Measurements from ENCODE around the gene PIGU. TPM values are rescaled to one million over a fixed set of nuclear protein-coding genes. Genes with fewer than 3 reads are reported as not detected.

The PIGU gene
- total and polyA plus RNA-seq, 9 of the 15 experiments (the other 6 are each of a cell fraction or from before 2014, with no cell fraction given) = 6.5 to 100 (median 28.1) TPM

DNA sequence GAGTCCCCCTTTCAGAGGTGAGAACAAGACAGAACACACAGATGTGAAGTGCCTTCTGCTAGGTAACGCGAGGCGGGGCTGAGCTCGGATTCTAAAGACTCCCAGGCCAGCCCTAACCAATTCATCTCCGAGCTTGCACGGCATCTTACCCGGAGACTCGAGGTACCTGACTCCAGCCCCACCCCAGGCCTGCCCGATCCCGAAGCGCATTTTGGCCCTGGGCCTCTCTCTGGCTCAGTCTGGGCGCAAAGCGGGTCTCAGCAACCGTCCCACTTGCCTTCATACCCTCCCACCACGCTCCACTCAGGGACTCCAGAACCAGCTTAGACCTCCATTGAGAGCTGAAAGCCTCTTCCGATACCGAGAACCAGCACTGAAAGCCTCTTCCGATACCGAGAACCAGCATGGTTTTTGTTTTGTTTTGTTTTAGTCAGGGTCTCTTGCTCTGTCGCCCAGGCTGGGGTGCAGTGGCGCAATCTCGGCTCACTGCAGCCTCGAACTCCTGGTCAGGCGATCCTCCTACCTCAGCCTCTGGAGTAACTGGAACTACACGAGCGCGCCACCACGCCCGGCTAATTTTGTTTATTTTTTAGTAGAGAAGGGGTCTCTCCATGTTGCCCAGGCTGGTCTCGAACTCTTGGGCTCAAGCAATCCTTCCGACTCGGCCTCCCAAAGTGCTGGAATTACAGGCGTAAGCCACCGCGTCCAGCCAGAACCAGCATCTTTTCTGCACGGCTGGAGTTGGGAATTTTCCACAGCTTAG lies 161.2 kb downstream of the PIGU start (continued):
- TF ChIP-seq, protein P1, sequence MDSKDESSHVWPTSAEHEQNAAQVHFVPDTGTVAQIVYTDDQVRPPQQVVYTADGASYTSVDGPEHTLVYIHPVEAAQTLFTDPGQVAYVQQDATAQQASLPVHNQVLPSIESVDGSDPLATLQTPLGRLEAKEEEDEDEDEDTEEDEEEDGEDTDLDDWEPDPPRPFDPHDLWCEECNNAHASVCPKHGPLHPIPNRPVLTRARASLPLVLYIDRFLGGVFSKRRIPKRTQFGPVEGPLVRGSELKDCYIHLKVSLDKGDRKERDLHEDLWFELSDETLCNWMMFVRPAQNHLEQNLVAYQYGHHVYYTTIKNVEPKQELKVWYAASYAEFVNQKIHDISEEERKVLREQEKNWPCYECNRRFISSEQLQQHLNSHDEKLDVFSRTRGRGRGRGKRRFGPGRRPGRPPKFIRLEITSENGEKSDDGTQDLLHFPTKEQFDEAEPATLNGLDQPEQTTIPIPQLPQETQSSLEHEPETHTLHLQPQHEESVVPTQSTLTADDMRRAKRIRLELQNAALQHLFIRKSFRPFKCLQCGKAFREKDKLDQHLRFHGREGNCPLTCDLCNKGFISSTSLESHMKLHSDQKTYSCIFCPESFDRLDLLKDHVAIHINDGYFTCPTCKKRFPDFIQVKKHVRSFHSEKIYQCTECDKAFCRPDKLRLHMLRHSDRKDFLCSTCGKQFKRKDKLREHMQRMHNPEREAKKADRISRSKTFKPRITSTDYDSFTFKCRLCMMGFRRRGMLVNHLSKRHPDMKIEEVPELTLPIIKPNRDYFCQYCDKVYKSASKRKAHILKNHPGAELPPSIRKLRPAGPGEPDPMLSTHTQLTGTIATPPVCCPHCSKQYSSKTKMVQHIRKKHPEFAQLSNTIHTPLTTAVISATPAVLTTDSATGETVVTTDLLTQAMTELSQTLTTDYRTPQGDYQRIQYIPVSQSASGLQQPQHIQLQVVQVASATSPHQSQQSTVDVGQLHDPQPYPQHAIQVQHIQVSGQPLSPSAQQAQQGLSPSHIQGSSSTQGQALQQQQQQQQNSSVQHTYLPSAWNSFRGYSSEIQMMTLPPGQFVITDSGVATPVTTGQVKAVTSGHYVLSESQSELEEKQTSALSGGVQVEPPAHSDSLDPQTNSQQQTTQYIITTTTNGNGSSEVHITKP (IDR thresholded peaks at IDR 0.05; ENCODE audit: partially characterized antibody) = peak; percentile 52
- no peak; the same call in 1 of the 2 replicates for TF ChIP-seq SP1 (CRISPR knock-in tag; IDR thresholded peaks at IDR 0.05)
- no peak for TF ChIP-seq PHTF2 (CRISPR knock-in tag; IDR thresholded peaks at IDR 0.05)
- TF ChIP-seq RBM15 (IDR thresholded peaks at IDR 0.05; ENCODE audit: insufficient read depth, low read length) = no peak
- TF ChIP-seq HMGN3 (IDR thresholded peaks at IDR 0.05; ENCODE audit: borderline replicate concordance, extremely low read depth, insufficient read length, low read depth, low read length) = no peak
- no peak for TF ChIP-seq NR2C1 (IDR thresholded peaks at IDR 0.05)
- no peak for TF ChIP-seq NR2C1 (tag; IDR thresholded peaks at IDR 0.05)
- TF ChIP-seq JUND (IDR thresholded peaks at IDR 0.05; ENCODE audit: borderline replicate concordance, low read depth, low read length) = peak; percentile 19; the same call in 1 of the 2 replicates
- TF ChIP-seq JUND (tag; IDR thresholded peaks at IDR 0.05; ENCODE audit: borderline replicate concordance, low read depth, low read length) = no peak
- TF ChIP-seq, protein P2, sequence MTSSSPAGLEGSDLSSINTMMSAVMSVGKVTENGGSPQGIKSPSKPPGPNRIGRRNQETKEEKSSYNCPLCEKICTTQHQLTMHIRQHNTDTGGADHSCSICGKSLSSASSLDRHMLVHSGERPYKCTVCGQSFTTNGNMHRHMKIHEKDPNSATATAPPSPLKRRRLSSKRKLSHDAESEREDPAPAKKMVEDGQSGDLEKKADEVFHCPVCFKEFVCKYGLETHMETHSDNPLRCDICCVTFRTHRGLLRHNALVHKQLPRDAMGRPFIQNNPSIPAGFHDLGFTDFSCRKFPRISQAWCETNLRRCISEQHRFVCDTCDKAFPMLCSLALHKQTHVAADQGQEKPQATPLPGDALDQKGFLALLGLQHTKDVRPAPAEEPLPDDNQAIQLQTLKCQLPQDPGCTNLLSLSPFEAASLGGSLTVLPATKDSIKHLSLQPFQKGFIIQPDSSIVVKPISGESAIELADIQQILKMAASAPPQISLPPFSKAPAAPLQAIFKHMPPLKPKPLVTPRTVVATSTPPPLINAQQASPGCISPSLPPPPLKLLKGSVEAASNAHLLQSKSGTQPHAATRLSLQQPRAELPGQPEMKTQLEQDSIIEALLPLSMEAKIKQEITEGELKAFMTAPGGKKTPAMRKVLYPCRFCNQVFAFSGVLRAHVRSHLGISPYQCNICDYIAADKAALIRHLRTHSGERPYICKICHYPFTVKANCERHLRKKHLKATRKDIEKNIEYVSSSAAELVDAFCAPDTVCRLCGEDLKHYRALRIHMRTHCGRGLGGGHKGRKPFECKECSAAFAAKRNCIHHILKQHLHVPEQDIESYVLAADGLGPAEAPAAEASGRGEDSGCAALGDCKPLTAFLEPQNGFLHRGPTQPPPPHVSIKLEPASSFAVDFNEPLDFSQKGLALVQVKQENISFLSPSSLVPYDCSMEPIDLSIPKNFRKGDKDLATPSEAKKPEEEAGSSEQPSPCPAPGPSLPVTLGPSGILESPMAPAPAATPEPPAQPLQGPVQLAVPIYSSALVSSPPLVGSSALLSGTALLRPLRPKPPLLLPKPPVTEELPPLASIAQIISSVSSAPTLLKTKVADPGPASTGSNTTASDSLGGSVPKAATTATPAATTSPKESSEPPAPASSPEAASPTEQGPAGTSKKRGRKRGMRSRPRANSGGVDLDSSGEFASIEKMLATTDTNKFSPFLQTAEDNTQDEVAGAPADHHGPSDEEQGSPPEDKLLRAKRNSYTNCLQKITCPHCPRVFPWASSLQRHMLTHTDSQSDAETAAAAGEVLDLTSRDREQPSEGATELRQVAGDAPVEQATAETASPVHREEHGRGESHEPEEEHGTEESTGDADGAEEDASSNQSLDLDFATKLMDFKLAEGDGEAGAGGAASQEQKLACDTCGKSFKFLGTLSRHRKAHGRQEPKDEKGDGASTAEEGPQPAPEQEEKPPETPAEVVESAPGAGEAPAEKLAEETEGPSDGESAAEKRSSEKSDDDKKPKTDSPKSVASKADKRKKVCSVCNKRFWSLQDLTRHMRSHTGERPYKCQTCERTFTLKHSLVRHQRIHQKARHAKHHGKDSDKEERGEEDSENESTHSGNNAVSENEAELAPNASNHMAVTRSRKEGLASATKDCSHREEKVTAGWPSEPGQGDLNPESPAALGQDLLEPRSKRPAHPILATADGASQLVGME (CRISPR knock-in tag; IDR thresholded peaks at IDR 0.05) = no peak
- TF ChIP-seq ZNF445 (CRISPR knock-in tag; IDR thresholded peaks at IDR 0.05; ENCODE audit: low read depth) = no peak
- no peak for TF ChIP-seq DDX20 (tag; IDR thresholded peaks at IDR 0.05; ENCODE audit: low read depth)
- no peak for TF ChIP-seq TARDBP (IDR thresholded peaks at IDR 0.05)
- no peak; the same call in 1 of the 2 replicates for TF ChIP-seq MYNN (IDR thresholded peaks at IDR 0.05)
- TF ChIP-seq MYNN (CRISPR knock-in tag; IDR thresholded peaks at IDR 0.05) = no peak
- no peak for TF ChIP-seq ZNF551 (CRISPR knock-in tag; IDR thresholded peaks at IDR 0.05)
- TF ChIP-seq, protein P3, sequence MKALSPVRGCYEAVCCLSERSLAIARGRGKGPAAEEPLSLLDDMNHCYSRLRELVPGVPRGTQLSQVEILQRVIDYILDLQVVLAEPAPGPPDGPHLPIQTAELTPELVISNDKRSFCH (CRISPR knock-in tag; IDR thresholded peaks at IDR 0.05) = no peak
- TF ChIP-seq, protein P3 (tag; IDR thresholded peaks at IDR 0.05) = no peak
- TF ChIP-seq POU5F1 (IDR thresholded peaks at IDR 0.05; ENCODE audit: borderline replicate concordance, low read depth, low read length, partially characterized antibody) = no peak

Measured in K562 (cell line).